ENCODE data around the gene TRIM47.

GRCh38 chr17:75849724-75850123 is 28.7 kb downstream of the TRIM47 start:
- no peak for TF ChIP-seq CTCF (IDR thresholded peaks at IDR 0.05; ENCODE audit: low read length)
- TF ChIP-seq EZH2 (optimal IDR thresholded peaks at IDR 0.05; ENCODE audit: low read depth, low read length), result no peak
- no peak for TF ChIP-seq EZH2phosphoT487 (IDR thresholded peaks at IDR 0.05; ENCODE audit: low read length)

All from MM.1S (cell line).